SJSA1 (cell line): Measurements from ENCODE around the gene WDR41. TPM values are rescaled to one million over a fixed set of nuclear protein-coding genes. Genes with fewer than 3 reads are reported as not detected.
A peak's percentile ranks its signal among the peaks of the same experiment; 100 is the strongest.

ENCODE experiments used
- DNase-seq, 2 experiments: peaks; one replicate each; pipeline ENCODE4 v3.0.0-alpha.2; 2015 to 2020; ENCODE audit warnings: low spot score in 2 of 2, low read depth in 1 of 2
- H3K27ac ChIP-seq: fragments of 250-450 bp; sonication (Bioruptor Pico); 2 replicates; pipeline ENCODE4 v1.5.1; 2020; ENCODE audit warnings: mild to moderate bottlenecking, moderate library complexity
- H3K27me3 ChIP-seq: fragments of 250-450 bp; sonication (Bioruptor Pico); replicated peaks from 2 replicates; pipeline ENCODE4 v1.5.1; 2020; ENCODE audit warnings: mild to moderate bottlenecking, moderate library complexity
- H3K36me3 ChIP-seq: fragments of 250-450 bp; sonication (Bioruptor Pico); 2 replicates; pipeline ENCODE4 v1.5.1; 2020; ENCODE audit warnings: mild to moderate bottlenecking
- H3K4me1 ChIP-seq: fragments of 250-450 bp; sonication (Bioruptor Pico); replicated peaks from 2 replicates; pipeline ENCODE4 v1.6.1; 2021; ENCODE audit warnings: mild to moderate bottlenecking
- H3K4me3 ChIP-seq: fragments of 250-450 bp; sonication (Bioruptor Pico); 2 replicates; pipeline ENCODE4 v1.5.1; 2020; ENCODE audit warnings: mild to moderate bottlenecking
- H3K9me3 ChIP-seq: fragments of 250-450 bp; sonication (Bioruptor Pico); replicated peaks from 2 replicates; pipeline ENCODE4 v1.5.1; 2020; ENCODE audit warnings: mild to moderate bottlenecking
- total RNA-seq: library from RNA; depleted of rRNA; stranded (reverse); fragments of >200 nt; shearing (Covaris generic); gene quantifications from 2 replicates; pipeline ENCODE4 v1.2.3, GENCODE V29; 2014

Gene WDR41
- total RNA-seq, 1 experiment from 2014 or later: 113 TPM

GRCh38 chr5:77431286-77431685, 60.8 kb downstream of the WDR41 start:
- Histone ChIP-seq H3K4me1 (peaks cover 33% of the 10 kb centered on the region), H3K4me3 (no peak overlapping the region), H3K27me3 (no peaks in the 10 kb centered on the region), H3K9me3 (no peaks in the 10 kb centered on the region), H3K36me3 (peaks cover 50% of the 10 kb centered on the region), H3K27ac (peak overlapping the region; percentile 76)
- peak in 1 of 2 experiments; percentile 63 for DNase-seq

GRCh38 chr5:77430726-77431125, 61.4 kb downstream of the WDR41 start:
- Histone ChIP-seq H3K4me1 (peaks cover 36% of the 10 kb centered on the region), H3K4me3 (no peak overlapping the region), H3K27me3 (no peaks in the 10 kb centered on the region), H3K9me3 (no peaks in the 10 kb centered on the region), H3K27ac (peak overlapping the region; percentile 76), H3K36me3 (peaks cover 49% of the 10 kb centered on the region)
- peak in 1 of 2 experiments; percentile 67 for DNase-seq

DNA sequence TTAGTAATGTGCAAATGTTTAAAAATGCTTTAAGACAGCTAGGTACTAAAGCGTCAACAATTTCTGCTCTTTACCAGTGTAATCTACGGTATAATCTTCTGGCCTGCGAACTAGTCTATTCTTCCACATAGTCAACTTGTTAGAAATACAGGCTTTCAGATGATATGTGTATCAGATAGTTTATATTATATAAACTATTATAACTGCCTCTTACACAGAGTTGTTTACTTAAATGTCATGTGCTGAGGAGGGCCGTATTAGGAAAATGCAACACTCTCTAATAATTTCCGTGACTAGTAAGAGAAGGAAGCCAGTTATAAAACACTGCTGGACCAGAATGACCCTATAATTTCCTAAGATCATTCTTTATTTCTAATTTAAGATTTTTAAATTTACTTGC, 63.6 kb downstream of the WDR41 start:
- Histone ChIP-seq H3K27me3 (no peaks in the 10 kb centered on the region), H3K27ac (no peak overlapping the region), H3K36me3 (peaks cover 38% of the 10 kb centered on the region), H3K4me1 (peaks cover 36% of the 10 kb centered on the region), H3K4me3 (no peak overlapping the region), H3K9me3 (no peaks in the 10 kb centered on the region)
- DNase-seq: no peak

DNA sequence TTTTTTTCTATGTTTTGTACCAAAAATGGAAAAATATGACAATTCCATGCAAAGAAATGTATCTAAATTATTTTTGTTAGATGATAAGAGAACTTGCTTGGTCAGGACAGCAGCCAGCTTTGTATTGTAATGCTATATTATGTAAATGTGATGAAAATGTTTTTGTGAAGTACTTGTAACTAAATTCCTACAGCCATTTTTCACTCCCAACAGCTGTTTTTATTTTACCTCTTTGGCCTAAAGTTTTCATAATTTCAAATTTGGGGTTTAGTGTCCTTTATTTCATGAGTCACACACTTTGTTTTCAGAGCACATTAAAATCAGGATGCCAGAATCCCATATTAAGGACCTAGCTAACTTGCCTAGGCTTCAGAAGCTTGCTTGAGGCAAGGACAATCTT, 64.1 kb downstream of the WDR41 start:
- H3K4me1 ChIP-seq: peaks cover 36% of the 10 kb centered on the region
- H3K9me3 ChIP-seq: no peaks in the 10 kb centered on the region
- H3K27me3 ChIP-seq: no peaks in the 10 kb centered on the region
- H3K27ac ChIP-seq: no peak overlapping the region
- H3K36me3 ChIP-seq: peaks cover 36% of the 10 kb centered on the region
- H3K4me3 ChIP-seq: no peak overlapping the region
- DNase-seq: no peak

- no peak overlapping the region for H3K27ac ChIP-seq
- no peaks in the 10 kb centered on the region for H3K9me3 ChIP-seq
- DNase-seq: no peak
- peaks cover 23% of the 10 kb centered on the region for H3K36me3 ChIP-seq
- peaks cover 30% of the 10 kb centered on the region for H3K4me1 ChIP-seq
- no peaks in the 10 kb centered on the region for H3K27me3 ChIP-seq
- no peak overlapping the region for H3K4me3 ChIP-seq
Measured at GRCh38 chr5:77426670-77427069, 65.4 kb downstream of the WDR41 start.

GRCh38 chr5:77425998-77426659, 66.0 kb downstream of the WDR41 start:
- no peak for DNase-seq
- no peak overlapping the region for H3K27ac ChIP-seq

DNA sequence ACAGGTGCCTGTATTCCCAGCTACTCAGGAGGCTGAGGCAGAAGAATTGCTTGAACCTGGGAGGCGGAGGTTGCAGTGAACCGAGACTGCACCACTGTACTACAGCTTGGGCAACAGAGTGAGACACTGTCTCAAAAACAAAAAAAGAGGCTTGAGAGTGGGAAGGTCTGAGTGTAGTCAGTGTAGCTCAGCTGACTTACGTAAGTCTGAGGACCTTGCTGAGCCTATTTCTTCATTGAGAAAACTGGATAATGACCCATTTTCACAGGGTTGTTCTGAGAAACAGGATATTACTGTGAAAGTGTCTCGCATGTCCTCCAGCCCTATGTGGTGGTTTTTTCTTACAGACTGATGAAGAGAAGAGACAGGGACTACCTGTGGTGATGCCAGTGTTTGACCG, 66.7 kb downstream of the WDR41 start:
- Histone ChIP-seq H3K27ac (no peak overlapping the region), H3K4me3 (no peak overlapping the region), H3K4me1 (peaks cover 19% of the 10 kb centered on the region), H3K9me3 (no peaks in the 10 kb centered on the region), H3K36me3 (peaks cover 23% of the 10 kb centered on the region), H3K27me3 (no peaks in the 10 kb centered on the region)
- no peak for DNase-seq

More at GRCh38 chr5:77425998-77426659, 66.0 kb downstream of the WDR41 start:
- Histone ChIP-seq H3K36me3 (peaks cover 23% of the 10 kb centered on the region), H3K9me3 (no peaks in the 10 kb centered on the region), H3K27me3 (no peaks in the 10 kb centered on the region), H3K4me3 (no peak overlapping the region), H3K4me1 (peaks cover 25% of the 10 kb centered on the region)

DNA sequence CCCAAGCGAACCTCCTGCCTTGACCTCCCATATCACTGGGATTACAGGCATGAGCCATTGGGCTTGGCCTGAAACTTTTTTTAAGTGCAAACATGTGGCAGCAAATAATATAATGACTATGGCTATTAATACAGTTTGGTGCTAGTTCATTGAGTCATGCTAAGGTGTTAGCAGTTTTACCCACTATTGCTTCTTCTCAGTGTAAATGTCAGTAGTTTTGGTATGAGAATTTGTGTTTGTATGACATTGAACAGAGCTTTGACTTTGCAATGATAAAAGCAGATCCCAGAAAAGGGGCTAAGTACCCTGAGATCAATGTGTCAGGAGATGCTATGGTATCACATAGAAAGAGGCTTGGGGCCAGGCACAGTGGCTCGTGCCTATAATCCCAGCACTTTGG, 67.2 kb downstream of the WDR41 start:
- no peak for DNase-seq
- no peak overlapping the region for H3K4me3 ChIP-seq
- peaks cover 14% of the 10 kb centered on the region for H3K4me1 ChIP-seq
- no peak overlapping the region for H3K27ac ChIP-seq
- peaks cover 18% of the 10 kb centered on the region for H3K36me3 ChIP-seq
- H3K9me3 ChIP-seq: no peaks in the 10 kb centered on the region
- H3K27me3 ChIP-seq: no peaks in the 10 kb centered on the region

GRCh38 chr5:77423022-77423750, 68.9 kb downstream of the WDR41 start:
- no peak for DNase-seq
- Histone ChIP-seq H3K27ac (no peak overlapping the region), H3K9me3 (no peaks in the 10 kb centered on the region), H3K27me3 (no peaks in the 10 kb centered on the region), H3K4me3 (no peak overlapping the region), H3K36me3 (peaks cover 11% of the 10 kb centered on the region; the same call in 1 of the 2 replicates), H3K4me1 (peaks cover 10% of the 10 kb centered on the region)

- H3K4me3 ChIP-seq: no peak overlapping the region
- no peak overlapping the region for H3K27ac ChIP-seq
- no peaks in the 10 kb centered on the region for H3K9me3 ChIP-seq
- peaks cover 4% of the 10 kb centered on the region; the same call in 1 of the 2 replicates for H3K36me3 ChIP-seq
- DNase-seq: no peak
- no peaks in the 10 kb centered on the region for H3K27me3 ChIP-seq
- H3K4me1 ChIP-seq: no peaks in the 10 kb centered on the region; the same call in 1 of the 2 replicates
Measured at GRCh38 chr5:77420940-77421339, 71.2 kb downstream of the WDR41 start.

DNA sequence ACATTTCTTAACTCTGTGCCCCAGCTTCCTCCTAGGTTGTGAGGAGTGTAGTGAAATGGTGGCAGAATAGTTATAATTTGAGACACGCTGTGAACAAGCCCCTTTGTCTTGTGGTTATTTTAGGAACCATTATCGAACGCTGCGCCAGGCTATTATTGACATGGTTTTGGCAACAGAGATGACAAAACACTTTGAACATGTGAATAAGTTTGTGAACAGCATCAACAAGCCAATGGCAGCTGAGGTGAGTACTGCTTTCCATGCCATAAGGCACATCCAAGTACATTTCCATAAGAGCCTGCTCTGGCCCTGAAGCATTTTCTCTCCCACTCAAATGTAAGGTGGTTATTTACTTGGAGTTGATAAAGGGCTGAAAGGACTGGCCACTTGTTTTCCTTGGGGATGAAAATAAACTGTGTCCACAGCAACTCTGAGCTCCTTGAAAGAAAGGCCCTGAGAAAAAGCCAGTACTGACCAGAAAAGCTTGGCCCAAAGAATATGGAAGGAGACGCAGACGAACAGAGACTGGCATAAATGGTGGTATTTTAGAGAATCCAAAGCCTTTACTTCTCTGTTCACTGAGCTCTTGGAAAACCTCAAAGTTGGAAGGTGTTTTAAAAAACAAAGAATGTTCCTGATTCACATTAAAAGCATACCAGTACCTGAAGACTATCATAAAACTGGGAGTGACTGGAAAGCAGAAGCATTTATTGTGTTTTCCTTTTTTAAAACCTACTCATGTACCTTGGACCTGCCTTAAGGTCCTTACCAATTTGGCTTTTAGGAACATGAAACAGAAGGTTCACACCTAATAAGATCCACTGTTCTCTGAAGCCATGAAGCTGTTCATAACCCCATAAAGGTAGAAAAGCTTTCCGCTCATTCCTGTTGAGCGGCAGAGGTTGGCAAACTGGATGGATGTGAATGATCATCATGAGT, 72.2 kb downstream of the WDR41 start:
- no peaks in the 10 kb centered on the region for H3K4me1 ChIP-seq

GRCh38 chr5:77418601-77419581, 73.2 kb downstream of the WDR41 start:
- Histone ChIP-seq H3K9me3 (no peaks in the 10 kb centered on the region), H3K4me1 (no peaks in the 10 kb centered on the region), H3K4me3 (no peak overlapping the region), H3K27me3 (no peaks in the 10 kb centered on the region), H3K27ac (no peak overlapping the region), H3K36me3 (no peaks in the 10 kb centered on the region)
- DNase-seq: no peak

More for the DNA sequence above, 72.2 kb downstream of the WDR41 start:
- no peaks in the 10 kb centered on the region for H3K27me3 ChIP-seq
- H3K9me3 ChIP-seq: no peaks in the 10 kb centered on the region
- H3K27ac ChIP-seq: no peak overlapping the region
- no peaks in the 10 kb centered on the region for H3K36me3 ChIP-seq
- H3K4me3 ChIP-seq: no peak overlapping the region
- no peak for DNase-seq

- no peak for DNase-seq
- Histone ChIP-seq H3K27me3 (no peaks in the 10 kb centered on the region), H3K4me1 (no peaks in the 10 kb centered on the region), H3K27ac (no peak overlapping the region), H3K9me3 (no peaks in the 10 kb centered on the region), H3K36me3 (no peaks in the 10 kb centered on the region), H3K4me3 (no peak overlapping the region)
Measured at GRCh38 chr5:77418162-77418561, 74.0 kb downstream of the WDR41 start.
